Germinal center (tissue), 1 donor: ENCODE results near the gene KLK6.
A peak's percentile ranks its signal among the peaks of the same experiment; 100 is the strongest.

Experiments used
- DNase-seq: peaks from one replicate; pipeline ENCODE4 v3.0.0; 2012; ENCODE audit warnings: mixed read lengths, low spot score

KLK6 gene

GRCh38 chr19:50952910-50953309 lies 16.5 kb downstream of the KLK6 start, which contains the start of gene KLK5:
TSS of gene KLK5 (minus strand) at chr19:50953038. CDS start at chr19:50952657, 381 bp downstream.
- DNase-seq = no peak

GRCh38 chr19:50949861-50950260 lies 19.5 kb downstream of the KLK6 start:
- no peak for DNase-seq

GRCh38 chr19:50947123-50947522 lies 22.3 kb downstream of the KLK6 start:
- DNase-seq = no peak

DNA sequence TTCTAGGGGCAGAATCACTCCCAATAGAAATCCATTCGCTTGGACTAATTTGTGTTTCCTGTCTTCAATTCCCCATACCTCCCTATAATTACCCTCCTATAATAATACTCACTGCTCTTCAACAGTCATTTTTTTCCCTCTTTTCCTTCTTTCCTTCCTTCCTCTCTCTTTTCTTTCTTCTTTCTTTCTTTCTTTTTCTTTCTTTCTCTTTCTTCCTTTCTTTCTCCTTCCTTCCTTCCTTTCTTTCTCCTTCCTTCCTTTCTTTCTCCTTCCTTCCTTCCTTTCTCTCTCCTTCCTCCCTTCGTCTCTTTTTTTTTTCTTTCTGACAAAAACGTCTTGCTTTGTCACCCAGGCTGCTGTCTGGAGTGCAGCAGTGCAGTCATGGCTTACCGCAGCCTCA lies 24.6 kb downstream of the KLK6 start:
- DNase-seq = no peak

DNA sequence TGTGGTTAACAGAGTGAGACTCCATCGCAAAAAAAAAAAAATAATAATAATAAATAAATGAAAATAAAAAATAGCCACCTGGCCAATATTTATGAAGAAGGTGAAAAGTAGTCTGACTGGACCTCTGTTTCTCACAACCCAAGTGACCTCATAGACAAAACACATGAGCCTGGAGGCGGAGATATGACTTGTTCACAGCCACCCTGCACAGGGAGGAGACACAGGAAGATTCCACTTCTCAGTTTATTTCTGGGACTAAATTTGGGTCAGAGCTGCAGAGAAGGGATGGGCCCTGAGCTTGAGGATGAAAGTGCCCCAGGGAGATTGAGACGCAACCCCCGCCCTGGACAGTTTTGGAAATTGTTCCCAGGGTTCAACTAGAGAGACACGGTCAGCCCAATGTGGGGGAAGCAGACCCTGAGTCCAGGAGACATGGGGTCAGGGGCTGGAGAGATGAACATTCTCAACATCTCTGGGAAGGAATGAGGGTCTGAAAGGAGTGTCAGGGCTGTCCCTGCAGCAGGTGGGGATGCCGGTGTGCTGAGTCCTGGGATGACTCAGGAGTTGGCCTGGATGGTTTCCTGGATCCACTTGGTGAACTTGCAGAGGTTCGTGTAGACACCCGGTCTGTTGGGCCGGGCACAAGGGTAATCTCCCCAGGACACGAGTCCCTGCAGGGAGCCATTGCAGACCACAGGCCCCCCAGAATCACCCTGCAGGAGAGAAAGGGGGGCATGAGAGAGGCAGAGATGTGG lies 26.1 kb downstream of the KLK6 start:
- no peak for DNase-seq

- no peak for DNase-seq
Measured at GRCh38 chr19:50939596-50939995, 29.8 kb downstream of the KLK6 start.

DNA sequence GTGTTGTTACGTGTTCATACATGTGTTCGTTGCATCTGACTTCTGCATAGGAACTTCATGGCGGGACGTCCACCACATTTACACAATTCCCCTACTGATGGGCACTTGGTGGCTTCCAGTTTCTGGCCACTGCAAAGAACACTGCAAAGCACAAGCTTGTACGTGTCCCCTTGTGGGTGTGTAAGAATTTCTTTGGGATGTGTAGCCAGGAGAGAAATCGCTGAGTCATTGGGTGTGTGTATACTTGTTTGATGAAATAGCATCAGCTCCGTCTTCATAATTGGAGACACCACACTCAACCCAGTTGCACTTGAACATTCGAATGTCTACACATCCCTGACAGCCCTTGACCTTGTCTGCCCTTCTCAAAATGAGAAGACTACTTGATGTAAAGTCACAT lies 35.8 kb downstream of the KLK6 start:
- DNase-seq = no peak

- no peak for DNase-seq
Measured at GRCh38 chr19:50932690-50933083, 36.7 kb downstream of the KLK6 start.

- DNase-seq = no peak
Measured at GRCh38 chr19:50932018-50932689, 37.2 kb downstream of the KLK6 start.

- no peak for DNase-seq
Measured at GRCh38 chr19:50931023-50931422, 38.4 kb downstream of the KLK6 start.

- no peak for DNase-seq
Measured at GRCh38 chr19:50928831-50929230, 40.6 kb downstream of the KLK6 start.

DNA sequence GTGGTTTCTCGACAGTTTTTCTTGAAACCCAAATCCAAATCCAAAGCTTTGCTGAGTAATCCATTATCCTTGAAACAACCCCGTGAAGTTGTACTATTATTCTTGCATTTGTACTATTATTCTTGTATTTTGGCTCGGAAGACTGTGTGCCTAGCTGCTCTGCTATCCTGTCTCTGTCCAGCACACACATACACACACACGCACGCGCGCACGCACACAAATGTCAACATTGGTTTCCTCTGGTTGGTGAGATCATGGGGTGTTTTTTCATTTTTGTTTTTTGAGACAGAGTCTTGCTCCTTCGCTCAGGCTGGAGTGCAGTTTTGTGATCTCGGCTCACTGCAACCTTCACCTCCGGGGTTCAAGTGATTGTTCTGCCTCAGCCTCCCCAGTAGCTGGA lies 43.2 kb downstream of the KLK6 start:
- no peak for DNase-seq

DNA sequence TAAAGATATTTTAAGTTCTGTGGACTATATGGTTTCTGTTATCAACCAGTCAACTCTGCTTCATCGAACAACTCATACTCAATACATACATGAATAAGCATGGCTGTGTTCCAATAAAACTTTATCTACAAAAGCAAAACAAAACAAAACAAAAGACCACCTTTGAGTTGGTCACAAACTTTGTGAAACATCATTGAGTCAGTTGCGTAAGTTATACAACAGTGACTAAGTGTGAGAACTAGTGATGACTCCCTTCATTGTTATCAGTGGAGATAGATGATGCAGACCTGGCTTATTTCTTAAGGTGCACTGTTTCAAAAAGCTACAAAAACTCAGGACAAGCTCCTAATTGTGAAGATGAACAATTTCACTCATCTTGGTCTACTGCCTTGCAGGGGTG lies 43.7 kb downstream of the KLK6 start:
- DNase-seq = no peak

DNA sequence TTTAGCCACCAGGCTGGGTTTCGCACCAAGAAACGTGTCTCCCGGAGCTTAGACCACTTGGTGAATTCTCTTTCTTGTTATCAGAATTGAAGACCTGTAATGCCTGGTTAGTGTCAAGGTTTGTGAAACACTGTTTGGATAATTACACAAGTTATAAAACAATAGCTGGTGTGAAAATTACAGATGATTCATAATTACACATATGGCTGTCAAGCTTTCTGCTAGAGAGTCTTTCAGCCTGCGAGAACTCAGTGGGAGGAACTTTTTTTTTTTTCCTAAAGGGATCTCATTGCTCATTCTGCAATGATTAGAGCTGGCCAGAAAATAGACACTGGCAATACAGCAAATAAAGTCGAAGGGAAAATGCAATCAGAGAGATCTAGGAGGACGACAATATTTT lies 44.8 kb downstream of the KLK6 start:
- DNase-seq = no peak

GRCh38 chr19:50922317-50922853 lies 47.0 kb downstream of the KLK6 start:
- peak; percentile 84 for DNase-seq

- no peak for DNase-seq
Measured at GRCh38 chr19:50921426-50922316, 47.7 kb downstream of the KLK6 start.

- DNase-seq = no peak
Measured at GRCh38 chr19:50916069-50916468, 53.3 kb downstream of the KLK6 start.

DNA sequence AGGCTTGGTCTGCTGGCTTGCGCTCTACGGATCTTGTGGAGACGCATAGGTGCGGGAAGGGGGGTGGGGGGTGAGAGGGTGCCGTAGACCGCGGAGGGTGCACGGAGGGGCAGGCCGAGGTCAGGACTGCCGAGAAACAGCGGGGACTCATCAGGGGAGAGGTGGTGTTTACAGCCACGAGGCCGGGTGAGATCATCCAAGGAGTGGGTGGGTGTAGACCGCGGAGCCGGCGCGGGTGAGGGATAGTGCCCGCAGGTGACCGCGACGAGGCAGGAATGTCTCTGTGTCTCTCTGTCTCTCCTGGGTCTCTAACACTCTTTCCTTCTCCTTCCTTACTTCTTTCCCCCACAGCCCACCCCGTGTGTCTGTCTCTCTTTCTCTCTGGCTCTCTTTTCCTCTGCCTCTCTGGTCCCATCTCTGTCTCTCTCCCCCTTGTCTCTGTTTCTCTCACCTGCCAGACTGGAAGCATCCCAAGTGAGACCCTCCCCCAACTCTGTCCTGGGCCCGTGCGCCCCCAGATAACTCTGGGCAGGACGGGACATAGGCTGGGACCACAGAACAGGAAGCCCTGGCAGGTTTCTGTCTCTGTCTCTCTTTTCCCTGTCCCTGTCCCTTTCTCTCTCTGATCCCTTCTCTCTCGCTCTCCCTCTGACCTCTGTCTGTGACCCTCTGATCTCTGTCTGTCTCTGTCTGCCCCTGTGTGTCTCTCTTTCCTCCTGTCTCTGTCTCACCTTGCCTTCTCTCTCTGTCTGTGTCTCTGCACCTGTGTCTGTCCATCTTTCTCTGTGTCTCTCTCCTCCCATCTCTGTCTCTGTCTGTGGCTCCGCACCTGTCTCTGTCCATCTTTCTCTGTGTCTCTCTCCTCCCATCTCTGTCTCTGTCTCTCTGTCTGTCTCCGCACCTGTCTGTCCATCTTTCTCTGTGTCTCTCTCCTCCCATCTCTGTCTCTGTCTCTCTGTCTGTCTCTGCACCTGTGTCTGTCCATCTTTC lies 56.4 kb downstream of the KLK6 start:
- no peak for DNase-seq

DNA sequence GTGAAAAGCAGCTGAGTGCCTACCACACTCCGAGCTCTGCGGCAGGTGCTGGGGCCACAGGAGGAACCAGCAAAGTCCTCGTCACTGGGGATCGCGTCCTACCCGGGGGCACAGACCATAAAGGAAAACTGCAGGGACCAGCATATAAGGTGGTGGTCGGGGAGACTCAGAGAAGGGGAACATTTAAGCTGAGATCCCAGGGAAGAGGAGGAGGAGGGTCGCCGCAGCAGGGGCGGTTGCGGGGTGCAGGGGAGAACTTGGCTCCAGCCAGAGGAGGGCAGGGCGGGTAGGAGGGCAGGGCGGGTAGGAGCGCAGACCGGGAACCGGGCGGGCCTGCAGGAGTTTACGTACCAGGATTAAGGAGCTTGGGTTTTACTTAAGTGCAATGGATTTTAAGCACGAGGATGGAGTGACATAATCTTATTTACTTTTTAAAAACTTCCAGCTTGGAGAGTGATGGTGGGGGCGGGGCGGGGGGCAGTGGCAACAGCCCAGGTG lies 57.2 kb downstream of the KLK6 start:
- no peak for DNase-seq

DNA sequence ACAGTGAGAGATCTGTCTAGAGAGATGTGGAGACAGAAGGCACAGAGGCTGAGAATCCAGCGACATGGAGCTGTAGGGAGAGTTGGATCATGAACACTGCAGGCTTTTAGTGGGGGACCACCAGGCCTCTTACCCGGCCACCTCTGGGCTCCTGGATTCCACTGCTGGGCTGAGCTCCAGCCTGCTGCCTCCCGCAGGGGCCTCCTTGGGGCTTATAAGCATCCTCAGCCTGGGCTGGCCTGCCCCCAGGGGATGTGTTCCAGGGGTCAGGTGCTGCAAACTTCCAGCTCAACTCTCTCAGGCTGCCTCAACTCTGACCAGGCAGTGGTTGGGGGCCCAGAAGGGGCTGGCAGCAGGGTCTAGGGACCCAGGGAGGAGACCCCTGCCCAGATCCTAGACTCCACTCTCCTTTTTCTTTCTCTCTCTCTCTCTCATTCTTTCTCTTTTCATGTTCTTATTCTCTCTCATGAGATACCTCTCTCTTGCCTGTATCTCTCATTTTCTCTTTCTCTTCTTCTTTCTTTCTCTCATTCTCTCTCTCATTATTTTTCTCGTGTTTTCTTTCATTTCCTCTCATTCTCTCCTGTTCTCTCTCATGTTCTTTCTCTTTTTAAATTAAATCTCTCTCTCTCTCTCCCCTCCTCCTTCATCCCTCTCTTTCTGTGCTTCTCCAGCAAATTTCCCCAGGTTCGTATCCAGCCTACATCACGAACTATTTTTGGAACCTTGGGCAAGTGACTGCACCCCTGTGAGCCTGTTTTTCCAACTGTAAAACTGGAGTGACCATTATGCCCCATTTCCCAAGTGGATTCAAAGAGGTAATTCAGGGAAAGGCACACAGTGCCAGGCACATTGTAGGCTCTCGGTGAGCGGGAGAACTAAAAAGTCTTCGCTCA lies 57.9 kb downstream of the KLK6 start, which contains the start of gene KLK4:
TSS of gene KLK4 (minus strand) at position 190 of the 896 bp plus-strand sequence. CDS start 657 bp downstream, outside the sequence.
- no peak for DNase-seq
